Adrenal gland (tissue), 5 donors: ENCODE data around the gene LARGE1.

Source experiments
- CTCF ChIP-seq, 6 experiments: fragments of 450-650 bp in 4 of 6; fragments of 200-600 bp in 2 of 6; sonication (generic) in 1 of 6; IDR thresholded peaks; 1 replicate in 5 of 6; 2 replicates in 1 of 6; pipeline versions ENCODE4 v1.5.1 to v1.8.0; 2016 to 2021; ENCODE audit warnings: antibody characterized with exemption in 6 of 6, mild to moderate bottlenecking in 2 of 6, moderate library complexity in 1 of 6
- POLR2A ChIP-seq, 2 donors: fragments of 450-650 bp; IDR thresholded peaks; one replicate each; pipeline ENCODE4 v1.6.1; 2017; ENCODE audit warnings: antibody characterized with exemption in 2 of 2, mild to moderate bottlenecking in 2 of 2, moderate library complexity in 1 of 2
- donor health status: DM: no; HTN: no; CAD: no.

- no peak for TF ChIP-seq CTCF (IDR thresholded peaks at IDR 0.05)
- TF ChIP-seq POLR2A (IDR thresholded peaks at IDR 0.05): no peak
Observed at GRCh38 chr22:33600595-33600994, 319.7 kb downstream of the LARGE1 start.
